H1 (cell line): Measurements from ENCODE around the gene MAGI1. TPM values are rescaled to one million over a fixed set of nuclear protein-coding genes. Genes with fewer than 3 reads are reported as not detected.

Source experiments
- CTCF ChIA-PET: fragments of 300-600 bp; sonication (Branson Sonifier 250); formaldehyde crosslinking; loops from one replicate; lab custom pipeline; 2021; ENCODE audit not compliant: partially characterized antibody; lab: Charles Lee
- POLR2A ChIA-PET: fragments of 300-600 bp; sonication (Branson Sonifier 250); formaldehyde crosslinking; loops from one replicate; lab custom pipeline; 2021; ENCODE audit warnings: inconsistent platforms; ENCODE audit not compliant: partially characterized antibody; lab: Charles Lee
- DNase-seq, 2 experiments: peaks; one replicate each; pipeline versions ENCODE4 v3.0.0 to v3.0.0-alpha.2; 2010 to 2022; ENCODE audit warnings: low spot score in 2 of 2, low read depth in 1 of 2, mixed read lengths in 1 of 2
- FAIRE-seq: peaks from 2 replicates; lab custom pipeline; 2011; peaks lifted over from hg19 to GRCh38; lab: Jason Lieb, UNC
- H2AFZ ChIP-seq: 2 replicates; pipeline ENCODE4 v1.8.1; 2012; ENCODE audit warnings: low read length, inconsistent platforms
- H2AK5ac ChIP-seq: 2 replicates; pipeline ENCODE4 v1.6.1; 2013; ENCODE audit warnings: low read depth, low read length
- H2BK120ac ChIP-seq: replicated peaks from 2 replicates; pipeline ENCODE3; 2013; ENCODE audit warnings: low read depth, low read length, inconsistent platforms
- H2BK12ac ChIP-seq: 2 replicates; pipeline ENCODE4 v1.6.1; 2013; ENCODE audit warnings: low read depth, low read length
- H2BK15ac ChIP-seq: 2 replicates; pipeline ENCODE4 v1.6.1; 2013; ENCODE audit warnings: low read length
- H2BK20ac ChIP-seq: 2 replicates; pipeline ENCODE4 v1.6.1; 2013; ENCODE audit warnings: low read length
- H2BK5ac ChIP-seq: 2 replicates; pipeline ENCODE4 v1.6.1; 2013; ENCODE audit warnings: low read depth, low read length
- H3K14ac ChIP-seq: 2 replicates; pipeline ENCODE4 v1.6.1; 2013; ENCODE audit warnings: inconsistent platforms; ENCODE audit not compliant: insufficient read length
- H3K18ac ChIP-seq: 2 replicates; pipeline ENCODE4 v1.6.1; 2013; ENCODE audit warnings: low read length; ENCODE audit errors: extremely low read depth
- H3K23ac ChIP-seq: 2 replicates; pipeline ENCODE4 v1.6.1; 2013; ENCODE audit warnings: inconsistent platforms; ENCODE audit not compliant: insufficient read length
- H3K23me2 ChIP-seq: 2 replicates; pipeline ENCODE4 v1.6.1; 2013; ENCODE audit warnings: low read depth, low read length
- H3K27ac ChIP-seq: 2 replicates; pipeline ENCODE4 v1.6.1; 2011; ENCODE audit warnings: low read depth, low read length, inconsistent platforms
- H3K27me3 ChIP-seq, 4 experiments: replicated peaks in 1 of 4; 1 replicate in 1 of 4; 2 replicates in 3 of 4; pipeline versions ENCODE4 v1.6.1 to v1.8.1; 2011 to 2013; ENCODE audit warnings: low read length in 3 of 4, mild to moderate bottlenecking in 3 of 4, inconsistent platforms in 2 of 4, mixed read lengths in 2 of 4, moderate library complexity in 1 of 4; ENCODE audit not compliant: control insufficient read depth in 3 of 4, insufficient read depth in 3 of 4; ENCODE audit errors: extremely low read depth in 1 of 4
- H3K36me3 ChIP-seq, 4 experiments: 2 replicates each; pipeline versions ENCODE4 v1.6.1 to v1.8.1; 2011 to 2013; ENCODE audit warnings: mild to moderate bottlenecking in 4 of 4, low read length in 3 of 4, moderate library complexity in 2 of 4, control low read depth in 1 of 4, inconsistent platforms in 1 of 4; ENCODE audit not compliant: insufficient read depth in 4 of 4, control insufficient read depth in 2 of 4
- H3K4ac ChIP-seq: replicated peaks from 2 replicates; pipeline ENCODE3; 2013; ENCODE audit warnings: low read length, low read depth, mixed read lengths, inconsistent platforms; ENCODE audit not compliant: insufficient read length
- H3K4me1 ChIP-seq, 4 experiments: replicated peaks in 1 of 4; 1 replicate in 1 of 4; 2 replicates in 3 of 4; pipeline versions ENCODE4 v1.6.1 to v1.8.1; 2011 to 2013; ENCODE audit warnings: low read length in 3 of 4, inconsistent platforms in 2 of 4, mixed read lengths in 1 of 4; ENCODE audit not compliant: insufficient read depth in 4 of 4, control insufficient read depth in 3 of 4
- H3K4me2 ChIP-seq, 2 experiments: 2 replicates each; pipeline versions ENCODE4 v1.6.1 to v1.8.1; 2011 to 2013; ENCODE audit warnings: low read depth in 2 of 2, low read length in 2 of 2, control low read depth in 1 of 2, inconsistent platforms in 1 of 2, mild to moderate bottlenecking in 1 of 2; ENCODE audit not compliant: insufficient read depth in 1 of 2
- H3K4me3 ChIP-seq, 4 experiments: fragments of 200-600, 300-600 bp in 1 of 4; sonication (generic), shearing (Covaris generic), sonication (Bioruptor Twin) in 1 of 4; 2 replicates each; pipeline versions ENCODE4 v1.5.1 to v1.8.1; 2011 to 2016; ENCODE audit warnings: low read length in 4 of 4, low read depth in 3 of 4, control low read depth in 2 of 4, inconsistent platforms in 2 of 4, mild to moderate bottlenecking in 2 of 4, mixed read lengths in 1 of 4, moderate library complexity in 1 of 4; ENCODE audit not compliant: insufficient read depth in 2 of 4; ENCODE audit errors: extremely low read depth in 1 of 4
- H3K56ac ChIP-seq: replicated peaks from 2 replicates; pipeline ENCODE3; 2013; ENCODE audit warnings: low read depth, mild to moderate bottlenecking, mixed read lengths, low read length, inconsistent platforms; ENCODE audit not compliant: insufficient read length
- H3K79me1 ChIP-seq: 2 replicates; pipeline ENCODE4 v1.6.1; 2013; ENCODE audit warnings: low read depth, low read length, control low read depth
- H3K79me2 ChIP-seq, 2 experiments: 2 replicates each; pipeline versions ENCODE4 v1.6.1 to v1.8.1; 2012 to 2013; ENCODE audit warnings: low read length in 2 of 2, mild to moderate bottlenecking in 2 of 2, inconsistent platforms in 1 of 2; ENCODE audit not compliant: insufficient read depth in 2 of 2, control insufficient read depth in 1 of 2
- H3K9ac ChIP-seq, 4 experiments: replicated peaks in 1 of 4; 1 replicate in 1 of 4; 2 replicates in 3 of 4; pipeline versions ENCODE4 v1.6.1 to v1.8.1; 2011 to 2013; ENCODE audit warnings: low read depth in 3 of 4, low read length in 3 of 4, control low read depth in 2 of 4, mild to moderate bottlenecking in 2 of 4, moderate library complexity in 2 of 4, inconsistent platforms in 1 of 4; ENCODE audit errors: extremely low read depth in 1 of 4
- H3K9me3 ChIP-seq, 2 experiments: 2 replicates each; pipeline versions ENCODE4 v1.6.1 to v1.8.1; 2012 to 2013; ENCODE audit warnings: mild to moderate bottlenecking in 2 of 2, moderate library complexity in 2 of 2, control low read depth in 1 of 2, inconsistent platforms in 1 of 2, low read depth in 1 of 2, low read length in 1 of 2, mixed read lengths in 1 of 2; ENCODE audit not compliant: insufficient read depth in 2 of 2
- H4K20me1 ChIP-seq, 2 experiments: replicated peaks in 1 of 2; 2 replicates each; pipeline versions ENCODE3 to v1.8.1; 2011 to 2013; ENCODE audit warnings: inconsistent platforms in 2 of 2, low read length in 2 of 2, mild to moderate bottlenecking in 1 of 2; ENCODE audit not compliant: insufficient read depth in 2 of 2, control insufficient read depth in 1 of 2
- H4K5ac ChIP-seq: 2 replicates; pipeline ENCODE4 v1.6.1; 2013; ENCODE audit warnings: low read length, low read depth, mixed read lengths, inconsistent platforms; ENCODE audit not compliant: insufficient read length
- H4K8ac ChIP-seq: 2 replicates; pipeline ENCODE4 v1.8.0; 2013; ENCODE audit warnings: mild to moderate bottlenecking, moderate library complexity, low read length, inconsistent platforms; ENCODE audit not compliant: insufficient read depth; ENCODE audit errors: extremely low read depth
- H4K91ac ChIP-seq: replicated peaks from 2 replicates; pipeline ENCODE3; 2013; ENCODE audit warnings: low read length, mixed read lengths, inconsistent platforms; ENCODE audit not compliant: insufficient read length
- BRCA1 ChIP-seq: IDR thresholded peaks from 2 replicates; pipeline ENCODE4 v1.6.1; 2012; ENCODE audit warnings: low read depth, low read length, improper control_type of control experiment
- EGR1 ChIP-seq: IDR thresholded peaks from 2 replicates; pipeline ENCODE4 v1.6.1; 2011; ENCODE audit warnings: low read depth, low read length, borderline replicate concordance
- EP300 ChIP-seq, 2 experiments: IDR thresholded peaks; 1 replicate in 1 of 2; 2 replicates in 1 of 2; pipeline ENCODE4 v1.6.1; 2011 to 2012; ENCODE audit warnings: low read depth in 2 of 2, low read length in 2 of 2, mild to moderate bottlenecking in 2 of 2, borderline replicate concordance in 1 of 2, inconsistent platforms in 1 of 2, moderate library complexity in 1 of 2
- FOSL1 ChIP-seq: IDR thresholded peaks from 2 replicates; pipeline ENCODE4 v1.6.1; 2011; ENCODE audit warnings: mild to moderate bottlenecking, low read depth, low read length, moderate library complexity; ENCODE audit not compliant: insufficient read depth
- HDAC6 ChIP-seq: IDR thresholded peaks from one replicate; pipeline ENCODE4 v1.7.1; 2012; ENCODE audit warnings: low read depth, mild to moderate bottlenecking, inconsistent platforms, low read length, moderate library complexity
- KDM4A ChIP-seq: IDR thresholded peaks from one replicate; pipeline ENCODE4 v1.7.1; 2012; ENCODE audit warnings: low read depth, mild to moderate bottlenecking, moderate library complexity, low read length, inconsistent platforms; ENCODE audit not compliant: severe bottlenecking
- NANOG ChIP-seq: IDR thresholded peaks from 2 replicates; pipeline ENCODE4 v1.6.1; 2011; ENCODE audit warnings: low read length, low read depth, mild to moderate bottlenecking, inconsistent platforms; ENCODE audit not compliant: insufficient read depth, poor library complexity, severe bottlenecking
- NRF1 ChIP-seq: IDR thresholded peaks from 2 replicates; pipeline ENCODE4 v1.6.1; 2011; ENCODE audit warnings: mild to moderate bottlenecking, low read depth, low read length, improper control_type of control experiment
- RAD21 ChIP-seq, 2 experiments: IDR thresholded peaks in 1 of 2; conservative IDR thresholded peaks in 1 of 2; 2 replicates each; pipeline ENCODE4 v1.6.1; 2011; ENCODE audit warnings: low read depth in 2 of 2, low read length in 2 of 2, improper control_type of control experiment in 1 of 2, inconsistent platforms in 1 of 2, mild to moderate bottlenecking in 1 of 2, moderate library complexity in 1 of 2
- SP2 ChIP-seq: IDR thresholded peaks from 2 replicates; pipeline ENCODE4 v1.6.1; 2012; ENCODE audit warnings: mild to moderate bottlenecking, low read length, inconsistent platforms
- SP4 ChIP-seq: IDR thresholded peaks from 2 replicates; pipeline ENCODE4 v1.6.1; 2012; ENCODE audit warnings: low read length, inconsistent platforms
- WGBS, 2 experiments: shearing (Covaris generic) in 1 of 2; methylation state at CpG; one replicate each; pipeline versions ENCODE4 v1.1.6 to v1.1.7; 2013 to 2015; ENCODE audit warnings: low lambda C conversion rate in 2 of 2, mixed read lengths in 2 of 2, inconsistent platforms in 1 of 2, low coverage in 1 of 2, missing lambda C conversion rate in 1 of 2; ENCODE audit not compliant: insufficient replicate concordance in 2 of 2, insufficient coverage in 1 of 2, insufficient read length in 1 of 2; ENCODE audit errors: extremely low coverage in 1 of 2, missing lambda C conversion rate in 1 of 2; 5-methylcytosine and 5-hydroxymethylcytosine counted together
- polyA plus RNA-seq, 7 experiments: library from polyadenylated mRNA; depleted of rRNA in 3 of 7; stranded (reverse) in 5 of 7; unstranded in 2 of 7; fragments of >200 nt in 5 of 7; fragments of 200-250 nt in 2 of 7; gene quantifications; 1 replicate in 5 of 7; 2 replicates in 1 of 7; 4 replicates in 1 of 7; pipeline versions ENCODE4 v1.2.1 to v1.2.3, GENCODE V29; 2011 to 2013; ENCODE audit warnings: missing spikeins in 2 of 7, mixed read lengths in 2 of 7
- total RNA-seq: library from RNA; stranded (reverse); fragmentation: NEBNext Ultra II Directional; extraction: Animal tissue kit (Norgen Biotek cat#: 25700); gene quantifications from 2 replicates; pipeline ENCODE4 v1.2.1, GENCODE V29; 2021

The MAGI1 gene
- total and polyA plus RNA-seq, 2 of the 8 experiments (the other 6 are each of a cell fraction or from before 2014, with no cell fraction given): 19.8 to 78.0 TPM

DNA sequence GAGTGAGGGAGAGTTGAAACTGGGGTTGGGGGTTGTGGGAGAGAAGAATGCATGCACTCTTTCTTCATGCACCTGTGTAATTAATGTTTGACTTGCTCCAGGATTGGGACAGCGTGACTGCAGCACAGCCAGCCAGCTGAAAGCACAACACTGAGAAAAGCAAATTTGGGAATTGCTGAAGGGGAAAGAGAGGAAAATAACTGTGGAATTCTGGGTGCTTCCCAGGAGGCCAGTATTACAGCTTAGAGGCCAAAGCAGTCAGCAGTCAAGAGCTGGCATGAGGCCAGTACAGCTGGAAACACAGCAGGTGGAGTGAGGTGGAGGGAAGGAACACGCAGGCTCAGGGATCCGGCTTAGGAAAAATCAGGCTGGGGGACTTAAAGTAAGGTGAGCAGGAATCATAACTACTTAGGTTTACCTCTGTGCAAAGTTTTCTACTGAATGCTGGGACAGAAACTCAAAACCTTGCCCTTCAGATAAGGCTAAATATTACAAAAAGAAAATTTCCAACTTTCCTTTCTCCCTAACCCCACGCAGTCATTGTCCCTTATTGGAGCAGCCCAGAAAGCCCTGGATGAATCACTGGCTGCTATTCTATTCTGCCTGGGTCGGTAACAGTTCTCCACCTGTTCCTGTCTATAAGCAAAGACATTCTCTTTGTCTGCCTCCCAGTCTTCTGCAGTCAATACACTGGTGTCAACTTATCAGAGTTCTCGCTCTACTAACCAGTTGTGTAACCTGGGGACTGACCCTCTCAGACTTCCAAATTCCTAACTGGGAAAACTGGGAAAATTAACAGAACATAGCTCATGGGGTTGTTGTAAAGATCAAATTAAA, 167.2 kb downstream of the MAGI1 start:
- Histone ChIP-seq H2BK15ac (no peak overlapping the region), H3K4ac (no peak overlapping the region), H3K79me2 (peaks cover 0 to 35% of the 10 kb centered on the region in 2 experiments; a peak in 2 of 4 replicates), H2BK12ac (no peak overlapping the region), H2BK120ac (no peak overlapping the region), H3K56ac (no peak overlapping the region), H3K27ac (no peak overlapping the region), H3K18ac (no peak overlapping the region), H3K23me2 (no peaks in the 10 kb centered on the region; the same call in 1 of the 2 replicates), H3K9me3 (no peaks in the 10 kb centered on the region), H3K36me3 (no peaks in the 10 kb centered on the region; a peak in 1 of 8 replicates), H3K9ac (no peak overlapping the region), H4K91ac (no peak overlapping the region), H3K79me1 (no peaks in the 10 kb centered on the region; the same call in 1 of the 2 replicates), H4K5ac (peak overlapping the region; percentile 25), H4K8ac (no peak overlapping the region), H2AFZ (no peak overlapping the region), H3K4me1 (peaks cover 0 to 3% (median 0%) of the 10 kb centered on the region in 4 experiments; a peak in 1 of 7 replicates), H3K4me2 (no peak overlapping the region), H3K23ac (no peak overlapping the region), H2BK20ac (no peak overlapping the region), H4K20me1 (peaks cover 0 to 7% of the 10 kb centered on the region in 2 experiments), H3K4me3 (no peak overlapping the region), H2BK5ac (no peak overlapping the region), H2AK5ac (no peak overlapping the region), H3K27me3 (peaks cover 0 to 1% (median 0%) of the 10 kb centered on the region in 4 experiments; a peak in 1 of 7 replicates), H3K14ac (no peak overlapping the region)
- DNase-seq (no peak), FAIRE-seq (no peak)
- WGBS, 2 experiments: 77% methylated on average over 6 of the region's 6 CpGs; no CpG with 5 or more reads in 1 of the 2 experiments
- ChIA-PET POLR2A (no interaction called here), CTCF (interaction anchor here (0.6 to 1.4 kb wide), 5 partner anchors 18 to 1341 kb away, joined by 3 to 6 read pairs (median 4); no protein-coding TSS in a partner anchor)
- no peak for TF ChIP-seq NANOG
- TF ChIP-seq RAD21 (IDR thresholded peaks at IDR 0.05 in 1 of 2, conservative IDR thresholded peaks at IDR 0.05 in 1 of 2; ENCODE audit: low read depth in 2 of 2, low read length in 2 of 2): no peak
- no peak for TF ChIP-seq KDM4A
- TF ChIP-seq EP300 (IDR thresholded peaks at IDR 0.05; ENCODE audit: borderline replicate concordance in 1 of 2, low read depth in 2 of 2, low read length in 2 of 2): no peak
- no peak for TF ChIP-seq FOSL1
- no peak for TF ChIP-seq SP2
- no peak for TF ChIP-seq BRCA1
- TF ChIP-seq EGR1: no peak
- TF ChIP-seq SP4: no peak
- no peak for TF ChIP-seq NRF1
- no peak for TF ChIP-seq HDAC6
